ENCODE results near the gene TCEAL8.

DNA sequence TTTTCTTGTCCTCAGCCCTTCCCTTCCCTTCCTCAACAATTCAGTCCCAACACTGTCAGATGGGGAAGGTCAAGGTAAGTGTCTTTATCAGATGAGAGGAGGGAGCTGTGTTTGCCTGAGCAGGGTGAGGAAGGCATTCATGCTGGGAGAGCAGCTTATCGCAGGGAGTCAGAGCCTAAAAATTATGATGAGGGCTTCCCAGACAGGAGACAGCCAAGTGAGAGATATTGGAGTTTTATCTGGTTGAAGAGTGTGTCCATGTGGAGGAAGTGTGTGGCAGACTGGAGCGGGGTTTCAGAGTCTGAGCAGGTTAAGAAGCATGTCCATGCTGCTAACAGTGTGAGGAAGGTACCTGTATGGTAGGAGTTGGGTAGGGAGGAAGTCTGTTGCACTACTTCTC is 21.7 kb downstream of the TCEAL8 start:
- TF ChIP-seq, protein P1, sequence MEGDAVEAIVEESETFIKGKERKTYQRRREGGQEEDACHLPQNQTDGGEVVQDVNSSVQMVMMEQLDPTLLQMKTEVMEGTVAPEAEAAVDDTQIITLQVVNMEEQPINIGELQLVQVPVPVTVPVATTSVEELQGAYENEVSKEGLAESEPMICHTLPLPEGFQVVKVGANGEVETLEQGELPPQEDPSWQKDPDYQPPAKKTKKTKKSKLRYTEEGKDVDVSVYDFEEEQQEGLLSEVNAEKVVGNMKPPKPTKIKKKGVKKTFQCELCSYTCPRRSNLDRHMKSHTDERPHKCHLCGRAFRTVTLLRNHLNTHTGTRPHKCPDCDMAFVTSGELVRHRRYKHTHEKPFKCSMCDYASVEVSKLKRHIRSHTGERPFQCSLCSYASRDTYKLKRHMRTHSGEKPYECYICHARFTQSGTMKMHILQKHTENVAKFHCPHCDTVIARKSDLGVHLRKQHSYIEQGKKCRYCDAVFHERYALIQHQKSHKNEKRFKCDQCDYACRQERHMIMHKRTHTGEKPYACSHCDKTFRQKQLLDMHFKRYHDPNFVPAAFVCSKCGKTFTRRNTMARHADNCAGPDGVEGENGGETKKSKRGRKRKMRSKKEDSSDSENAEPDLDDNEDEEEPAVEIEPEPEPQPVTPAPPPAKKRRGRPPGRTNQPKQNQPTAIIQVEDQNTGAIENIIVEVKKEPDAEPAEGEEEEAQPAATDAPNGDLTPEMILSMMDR (IDR thresholded peaks at IDR 0.05 in 4 of 5, conservative IDR thresholded peaks at IDR 0.05 in 1 of 5), result no peak
- TF ChIP-seq POLR2A (IDR thresholded peaks at IDR 0.05), result no peak

Measured in gastrocnemius medialis (tissue), 4 donors.